ENCODE results near the gene SMIM44. TPM values are rescaled to one million over a fixed set of nuclear protein-coding genes. Genes with fewer than 3 reads are reported as not detected.
A peak's percentile ranks its signal among the peaks of the same experiment; 100 is the strongest.

Gene SMIM44
- total RNA-seq, 1 donor from 2014 or later, result not detected

DNA sequence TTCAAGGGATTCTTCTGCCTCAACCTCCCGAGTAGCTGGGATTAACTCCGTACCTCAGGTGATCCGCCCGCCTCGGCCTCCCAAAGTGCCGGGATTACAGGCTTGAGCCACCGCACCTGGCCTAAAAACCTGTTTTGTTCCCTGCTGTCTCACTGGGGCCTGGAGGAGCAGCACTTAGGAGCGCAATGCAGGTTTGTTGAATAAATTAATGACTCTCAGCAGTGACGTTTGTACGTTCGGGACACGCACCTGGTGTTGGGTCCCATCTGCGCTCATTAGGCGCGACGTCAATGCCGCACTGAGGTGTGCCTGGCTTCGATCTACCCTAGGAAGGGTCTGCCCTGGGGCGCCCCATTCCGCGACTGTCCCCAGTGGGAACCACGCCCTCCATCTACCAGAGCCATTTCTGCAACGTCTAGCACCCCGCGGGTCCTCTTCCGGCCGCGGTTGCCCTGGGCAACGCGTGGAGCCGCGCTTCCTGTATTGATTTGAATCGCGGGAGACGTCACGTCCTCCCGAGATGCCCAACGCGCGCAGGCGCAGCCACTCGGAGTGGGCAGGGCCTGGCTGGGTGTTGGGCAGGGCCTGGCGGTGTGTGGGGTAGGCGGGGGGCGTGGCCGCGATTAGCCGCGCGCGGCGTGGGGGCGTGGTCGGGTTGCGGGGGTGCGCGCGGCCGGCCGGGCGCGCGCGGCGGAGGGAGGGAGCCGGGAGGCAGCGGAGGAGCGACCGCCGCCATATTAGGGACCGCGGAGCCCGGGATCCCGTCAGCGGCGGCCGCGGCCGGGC lies 22.6 kb upstream of the SMIM44 start, which contains the start of gene FZR1:
Gene FZR1, plus strand, starts transcription at position 714 of the 786 bp plus-strand sequence. CDS start 16,679 bp downstream, outside the sequence.
- peak; percentile 99 for DNase-seq (ENCODE audit: missing footprints)
- peak; percentile 98 for ATAC-seq
- intact Hi-C loops (cut with DNase I), result loop anchor here (2.0 to 5.0 kb wide), 2 partner anchors 67 to 112 kb away; partner anchors contain the start of gene HMG20B

DNA sequence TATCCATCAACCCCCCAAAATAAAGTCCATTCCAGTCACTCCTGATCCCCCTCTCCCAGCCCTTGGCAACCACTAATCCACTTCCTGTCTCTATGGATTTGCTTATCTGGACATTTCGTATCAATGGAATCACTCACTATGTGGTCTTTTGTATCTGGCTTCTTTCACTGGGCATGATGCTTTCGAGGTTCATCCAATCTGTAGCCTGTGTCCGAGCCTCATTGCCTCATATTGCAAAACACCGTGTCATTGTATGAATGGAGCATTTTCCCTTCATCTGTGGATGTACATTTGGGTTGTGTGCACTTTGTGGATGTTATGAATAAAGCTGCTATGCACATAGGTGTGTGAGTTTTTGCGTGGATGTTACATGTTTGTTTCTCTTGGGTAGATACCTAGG lies 21.5 kb upstream of the SMIM44 start:
- DNase-seq (ENCODE audit: missing footprints) (no peak), ATAC-seq (no peak)
- intact Hi-C loops (cut with DNase I), result loop anchor here (5.0 kb wide), 1 partner anchor 113 kb away; no protein-coding TSS in a partner anchor

DNA sequence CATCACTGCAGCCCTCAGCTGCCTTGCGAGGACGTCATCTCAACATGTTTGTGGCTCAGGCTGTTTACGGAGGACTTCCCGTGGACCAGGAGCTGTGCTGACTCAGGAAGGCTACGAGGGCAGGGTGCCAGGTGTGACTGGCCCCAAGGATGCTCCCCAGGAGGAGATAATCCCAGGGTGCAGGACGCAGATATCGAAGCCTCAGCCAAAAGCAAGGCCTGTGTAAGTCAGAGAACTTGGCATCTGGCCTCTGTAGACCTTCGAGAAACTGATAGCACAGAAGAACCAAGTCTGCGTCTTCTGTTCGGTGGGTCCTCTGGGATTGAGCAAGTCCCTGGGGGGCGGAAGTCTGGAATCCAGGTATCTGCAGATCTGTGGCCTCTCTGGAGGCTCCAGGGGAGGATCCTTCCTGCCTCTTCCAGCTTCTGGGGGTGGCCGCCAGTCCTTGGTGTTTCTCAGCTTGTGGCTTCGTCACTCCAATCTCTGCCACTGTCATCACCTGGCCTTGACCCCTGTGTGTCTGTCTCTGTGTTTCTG lies 19.9 kb upstream of the SMIM44 start:
- DNase-seq (ENCODE audit: missing footprints) (no peak), ATAC-seq (no peak)
- intact Hi-C loops (cut with DNase I), result no loop called here

- intact Hi-C loops (cut with DNase I), result no loop called here
- DNase-seq (ENCODE audit: missing footprints) (no peak), ATAC-seq (no peak)
These were observed 18.5 kb upstream of the SMIM44 start for GRCh38 chr19:3501780-3502179.

GRCh38 chr19:3500429-3501101 lies 17.3 kb upstream of the SMIM44 start, which contains the start of gene DOHH:
Gene DOHH, minus strand, starts transcription at chr19:3500674. Its CDS starts 3,860 bp downstream, at chr19:3496814.
- intact Hi-C loops (cut with DNase I), result no loop called here
- peak; percentile 97 for DNase-seq (ENCODE audit: missing footprints)
- ATAC-seq, result peak; percentile 94

- DNase-seq (ENCODE audit: missing footprints) (no peak), ATAC-seq (no peak)
- intact Hi-C loops (cut with DNase I), result no loop called here
These were observed 16.6 kb upstream of the SMIM44 start for GRCh38 chr19:3499738-3500428.

- no peak for ATAC-seq
- no peak for DNase-seq (ENCODE audit: missing footprints)
- intact Hi-C loops (cut with DNase I), result no loop called here
These were observed 14.7 kb upstream of the SMIM44 start for GRCh38 chr19:3497757-3498520.

DNA sequence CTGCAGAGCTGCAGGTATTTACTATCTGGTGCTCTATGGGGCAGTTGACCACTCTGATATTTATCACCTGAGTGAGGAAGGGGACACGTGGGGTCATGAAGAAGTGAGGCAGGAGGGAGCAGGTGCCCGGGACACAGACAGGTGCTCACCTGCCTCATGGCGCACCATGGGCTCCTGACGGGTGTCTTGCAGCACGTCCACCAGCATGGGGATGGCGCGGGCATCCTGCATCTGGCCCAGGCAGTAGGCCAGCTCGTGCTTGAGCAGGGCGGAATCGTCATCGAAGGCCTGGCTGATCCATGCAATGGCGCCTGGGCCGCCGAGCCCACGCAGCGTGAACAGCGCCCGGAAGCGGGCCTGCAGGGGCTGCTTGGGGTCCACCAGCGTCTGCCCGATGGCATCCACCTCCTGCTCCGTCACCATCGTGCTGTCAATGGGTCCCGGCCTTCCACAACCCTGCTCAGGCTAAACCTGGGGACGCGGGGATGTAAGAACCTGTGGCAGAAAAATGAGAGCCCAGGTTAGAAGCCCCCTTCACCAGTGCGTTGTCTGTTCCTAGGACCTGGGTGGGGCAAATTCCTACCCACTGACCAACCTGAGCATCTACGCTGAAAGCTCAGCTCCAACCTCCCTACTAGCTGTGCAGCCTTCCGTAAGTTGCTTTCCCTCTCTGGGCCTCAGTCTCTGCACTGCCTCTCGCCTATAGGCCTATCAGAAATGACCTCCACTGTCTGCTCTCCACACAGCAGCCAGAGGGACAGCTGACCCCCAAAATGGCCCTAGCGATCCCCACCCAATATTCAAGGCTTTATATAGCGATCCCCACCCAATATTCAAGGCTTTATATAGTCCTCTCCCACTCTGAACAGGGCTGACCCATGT lies 13.4 kb upstream of the SMIM44 start:
- intact Hi-C loops (cut with DNase I), result no loop called here
- ATAC-seq, result no peak

DNA sequence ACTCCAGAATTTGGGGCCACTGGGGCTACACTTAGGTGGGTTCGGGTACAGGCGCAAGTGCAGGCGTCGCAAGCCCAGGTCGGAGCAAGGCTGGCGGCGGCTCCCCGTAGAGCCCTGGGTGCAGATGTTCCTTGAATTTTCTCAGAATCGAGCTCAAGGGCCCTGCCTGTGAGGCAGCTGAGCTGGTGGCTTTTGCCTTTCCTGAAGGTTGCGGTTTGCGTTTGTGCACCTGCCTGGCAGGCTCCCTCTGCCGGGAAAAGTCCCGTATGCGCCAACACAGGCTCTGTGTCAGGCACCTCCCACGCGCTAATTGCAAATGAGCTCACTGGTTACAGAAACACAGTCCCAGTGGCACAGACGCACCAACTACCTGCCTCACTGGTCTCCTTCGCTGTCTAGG lies 11.3 kb upstream of the SMIM44 start:
- intact Hi-C loops (cut with DNase I), result no loop called here
- no peak for ATAC-seq
- DNase-seq (ENCODE audit: missing footprints), result no peak

More for the DNA sequence above, 13.4 kb upstream of the SMIM44 start:
- DNase-seq (ENCODE audit: missing footprints), result no peak

- no peak for ATAC-seq
- intact Hi-C loops (cut with DNase I), result no loop called here
- no peak for DNase-seq (ENCODE audit: missing footprints)
These were observed 10.8 kb upstream of the SMIM44 start for GRCh38 chr19:3494051-3494450.

DNA sequence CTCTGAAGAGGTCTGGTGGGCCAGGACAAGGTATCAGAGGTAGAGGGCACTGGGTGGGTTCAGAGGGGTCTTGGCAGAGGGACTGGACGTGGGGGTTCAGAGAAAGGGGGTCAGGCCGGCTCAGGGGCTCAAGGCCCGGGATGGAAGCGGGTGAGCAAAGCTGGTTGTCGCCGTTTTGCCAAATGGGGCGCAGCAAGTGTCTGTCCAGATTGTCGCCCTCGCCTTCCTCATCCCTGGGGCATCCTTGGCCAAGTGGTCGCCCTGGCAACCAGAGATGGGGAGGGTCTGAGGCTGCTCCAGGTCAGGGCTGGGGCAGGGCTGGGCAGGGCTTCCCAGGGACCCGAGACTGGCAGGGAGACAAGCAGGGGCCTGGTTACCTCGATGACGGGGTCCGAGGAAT lies 10.4 kb upstream of the SMIM44 start:
- intact Hi-C loops (cut with DNase I), result no loop called here
- DNase-seq (ENCODE audit: missing footprints), result no peak
- no peak for ATAC-seq

GRCh38 chr19:3492919-3493318 lies 9.7 kb upstream of the SMIM44 start:
- ATAC-seq, result no peak
- DNase-seq (ENCODE audit: missing footprints), result no peak
- intact Hi-C loops (cut with DNase I), result no loop called here

GRCh38 chr19:3492131-3492839 lies 9.0 kb upstream of the SMIM44 start:
- intact Hi-C loops (cut with DNase I), result no loop called here
- no peak for ATAC-seq

DNA sequence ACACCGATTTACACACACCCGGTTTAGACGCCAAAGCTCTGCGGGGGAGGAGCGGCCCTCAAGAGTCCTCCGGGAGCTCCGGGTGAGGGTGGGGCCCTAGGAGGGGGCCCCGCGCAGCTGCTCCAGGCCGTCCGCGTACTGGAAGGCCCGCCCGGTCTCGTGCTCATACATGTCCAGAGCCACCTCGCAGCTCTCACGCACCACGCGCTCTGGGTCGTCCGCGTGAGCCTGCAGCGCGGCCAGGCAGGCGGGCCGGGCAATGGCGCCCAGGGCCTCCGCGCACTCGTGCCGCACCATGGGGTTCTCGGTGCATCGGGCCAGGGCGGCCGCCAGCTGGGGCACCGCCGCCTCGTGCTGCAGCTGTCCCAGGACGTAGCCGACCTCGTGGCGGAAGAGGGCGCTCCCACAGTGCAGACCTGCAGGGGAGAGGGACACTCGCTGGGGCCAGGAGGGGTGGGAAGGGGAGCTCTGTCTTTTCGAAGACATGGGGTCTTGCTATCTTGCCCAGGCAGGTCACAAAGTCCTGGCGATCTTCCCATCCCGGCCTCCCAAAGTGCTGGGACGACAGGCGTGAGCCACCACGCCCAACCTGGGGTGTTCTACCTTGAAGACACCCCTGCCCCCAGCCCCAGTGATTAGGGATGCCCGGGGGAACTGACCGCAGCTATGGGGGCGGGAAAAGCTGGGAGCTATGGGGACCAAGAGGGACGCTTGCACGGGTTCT lies 8.3 kb upstream of the SMIM44 start:
- intact Hi-C loops (cut with DNase I), result no loop called here
- ATAC-seq, result no peak
- DNase-seq (ENCODE audit: missing footprints), result no peak

More at GRCh38 chr19:3492131-3492839, 9.0 kb upstream of the SMIM44 start:
- no peak for DNase-seq (ENCODE audit: missing footprints)

GRCh38 chr19:3482507-3483225 lies 575 bp downstream of the SMIM44 start:
- intact Hi-C loops (cut with DNase I), result no loop called here
- ATAC-seq (no peak), DNase-seq (ENCODE audit: missing footprints) (no peak)

Data from Right ventricle myocardium inferior (tissue), 1 donor.